HFF-Myc (cell line): ENCODE measurements around the gene PLCXD3.

Experiments
- DNase-seq: peaks from one replicate; pipeline ENCODE4 v3.0.0-alpha.2; 2011; ENCODE audit warnings: low read depth; ENCODE audit errors: extremely low read depth
- H3K4me3 ChIP-seq: replicated peaks from 2 replicates; pipeline ENCODE4 v1.5.1; 2011; ENCODE audit warnings: low read depth, mild to moderate bottlenecking, control low read depth, low read length
- TF ChIP-seq, protein P1 (sequence below): IDR thresholded peaks from 2 replicates; pipeline ENCODE4 v1.5.1; 2012; ENCODE audit warnings: mild to moderate bottlenecking, low read depth, low read length, control low read depth; ENCODE audit errors: missing control alignments

The PLCXD3 gene

GRCh38 chr5:41286165-41286564 lies 224.2 kb downstream of the PLCXD3 start:
- no peak overlapping the region for H3K4me3 ChIP-seq
- no peak for DNase-seq
- TF ChIP-seq, protein P1, sequence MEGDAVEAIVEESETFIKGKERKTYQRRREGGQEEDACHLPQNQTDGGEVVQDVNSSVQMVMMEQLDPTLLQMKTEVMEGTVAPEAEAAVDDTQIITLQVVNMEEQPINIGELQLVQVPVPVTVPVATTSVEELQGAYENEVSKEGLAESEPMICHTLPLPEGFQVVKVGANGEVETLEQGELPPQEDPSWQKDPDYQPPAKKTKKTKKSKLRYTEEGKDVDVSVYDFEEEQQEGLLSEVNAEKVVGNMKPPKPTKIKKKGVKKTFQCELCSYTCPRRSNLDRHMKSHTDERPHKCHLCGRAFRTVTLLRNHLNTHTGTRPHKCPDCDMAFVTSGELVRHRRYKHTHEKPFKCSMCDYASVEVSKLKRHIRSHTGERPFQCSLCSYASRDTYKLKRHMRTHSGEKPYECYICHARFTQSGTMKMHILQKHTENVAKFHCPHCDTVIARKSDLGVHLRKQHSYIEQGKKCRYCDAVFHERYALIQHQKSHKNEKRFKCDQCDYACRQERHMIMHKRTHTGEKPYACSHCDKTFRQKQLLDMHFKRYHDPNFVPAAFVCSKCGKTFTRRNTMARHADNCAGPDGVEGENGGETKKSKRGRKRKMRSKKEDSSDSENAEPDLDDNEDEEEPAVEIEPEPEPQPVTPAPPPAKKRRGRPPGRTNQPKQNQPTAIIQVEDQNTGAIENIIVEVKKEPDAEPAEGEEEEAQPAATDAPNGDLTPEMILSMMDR = no peak

DNA sequence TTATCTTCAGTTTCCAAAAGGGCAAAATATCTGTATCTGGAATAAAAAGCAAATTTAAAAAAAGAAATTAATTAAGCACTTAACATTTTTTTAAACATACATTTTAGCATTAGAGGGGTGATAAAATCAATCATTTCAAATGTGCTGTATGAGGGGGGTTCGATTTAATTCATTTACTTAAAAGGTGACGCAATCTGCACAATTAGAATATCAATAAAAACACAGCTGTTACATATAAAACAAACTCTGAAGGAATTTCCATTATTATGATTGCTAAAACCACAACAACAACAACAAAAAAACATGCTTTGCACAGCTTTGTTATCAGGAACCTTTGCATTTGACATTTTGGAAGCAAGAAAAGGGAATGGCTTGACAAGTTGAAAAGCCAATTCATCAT lies 225.5 kb downstream of the PLCXD3 start:
- TF ChIP-seq, protein P1 = no peak
- no peak overlapping the region for H3K4me3 ChIP-seq
- DNase-seq = no peak

DNA sequence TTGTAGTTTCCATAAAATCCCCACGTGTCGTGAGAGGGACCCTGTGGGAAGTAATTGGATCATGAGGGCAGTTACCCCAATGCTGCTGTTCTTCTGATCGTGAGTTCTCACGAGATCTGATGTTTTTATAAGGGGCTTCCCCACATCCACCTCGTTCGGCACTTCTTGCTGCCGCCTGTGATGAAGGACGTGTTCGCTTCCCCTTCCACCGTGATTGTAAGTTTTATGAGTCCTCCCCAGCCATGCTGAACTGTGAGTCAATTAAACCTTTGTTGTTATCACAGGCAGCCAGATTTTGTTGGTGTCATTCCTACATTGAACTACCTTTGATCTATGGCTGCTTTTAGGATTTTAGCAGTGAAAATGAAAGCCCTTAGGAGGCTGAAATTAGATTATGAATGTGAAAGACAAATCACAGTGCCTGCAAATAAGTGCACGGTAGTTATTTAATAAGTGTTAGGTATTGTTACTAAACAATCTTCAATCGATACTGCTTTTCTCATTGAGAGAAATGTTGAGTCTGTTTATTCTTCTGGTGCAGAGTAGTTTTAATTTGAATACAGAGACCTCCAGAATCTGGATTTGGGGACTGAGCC lies 229.1 kb downstream of the PLCXD3 start:
- DNase-seq = no peak
- TF ChIP-seq, protein P1 = no peak
- H3K4me3 ChIP-seq = no peak overlapping the region

- no peak overlapping the region for H3K4me3 ChIP-seq
- TF ChIP-seq, protein P1 = no peak
- no peak for DNase-seq
These were observed 231.4 kb downstream of the PLCXD3 start for GRCh38 chr5:41279040-41279439.

DNA sequence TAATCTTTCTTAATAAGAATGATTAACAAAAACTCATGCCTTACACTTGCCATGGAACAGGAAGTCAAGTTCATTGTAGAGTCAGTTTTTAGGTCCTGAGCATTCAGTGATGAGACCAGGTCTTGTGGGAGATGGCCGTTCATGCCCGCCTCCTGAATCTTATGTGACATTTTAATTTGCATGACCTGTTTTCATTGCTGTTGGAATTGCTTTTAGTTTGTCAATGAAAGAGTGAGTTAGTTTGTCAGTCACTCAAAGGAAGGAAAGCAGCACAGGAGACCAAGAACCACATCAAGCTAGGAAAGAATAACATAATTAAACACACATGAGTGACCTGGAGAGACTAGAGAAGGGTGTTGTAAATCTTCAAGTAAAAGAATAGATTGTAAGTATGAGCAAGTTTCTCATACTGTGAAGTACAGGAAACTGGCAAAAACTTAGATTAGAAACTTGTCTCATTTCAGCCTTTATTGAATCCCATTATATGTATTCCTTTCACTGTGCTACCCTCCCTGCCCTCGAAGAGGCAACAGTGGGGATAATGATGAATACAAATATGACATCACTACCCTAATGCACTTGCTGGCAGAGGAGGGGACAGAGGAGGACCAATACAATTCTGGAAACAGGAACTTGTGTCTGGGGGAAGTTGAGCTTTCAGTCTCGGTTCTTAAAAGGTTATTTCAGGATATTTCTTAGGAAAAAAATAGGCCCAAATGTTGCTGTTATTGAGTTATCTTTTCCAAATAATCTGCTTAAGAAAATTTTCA lies 232.7 kb downstream of the PLCXD3 start:
- H3K4me3 ChIP-seq = no peak overlapping the region
- DNase-seq = no peak
- TF ChIP-seq, protein P1 = no peak

DNA sequence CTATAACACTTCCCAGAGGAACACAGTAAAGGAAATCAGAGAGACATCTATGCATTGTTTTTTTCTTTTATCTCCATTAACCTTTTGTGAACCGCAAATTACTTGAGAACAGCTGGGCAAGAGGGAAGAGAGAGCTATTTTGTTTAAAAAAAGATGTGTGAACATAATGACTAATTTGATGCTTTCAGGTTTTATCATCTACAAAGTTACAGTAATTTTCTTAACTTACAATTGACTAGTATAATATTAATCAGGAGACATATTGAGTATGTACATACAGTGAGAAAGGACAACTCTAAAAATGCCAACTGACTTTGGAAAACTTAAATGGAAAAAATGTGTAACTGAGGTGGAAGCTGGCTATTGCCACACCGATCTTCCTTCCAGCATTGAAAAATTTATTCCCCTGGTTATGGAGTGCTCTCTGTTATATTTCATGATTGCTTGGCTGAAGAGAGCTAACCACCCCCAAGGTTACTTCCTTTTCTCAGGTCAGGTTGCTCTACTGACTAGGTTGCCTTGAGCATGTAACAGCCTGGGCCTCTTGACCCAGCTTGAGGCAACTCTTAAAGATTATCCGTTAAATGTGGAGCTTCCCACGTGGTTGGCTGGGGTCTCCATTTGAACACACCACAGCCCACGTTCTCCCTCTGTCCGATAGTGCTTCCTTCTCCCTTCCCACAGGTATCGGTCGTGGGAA lies 234.4 kb downstream of the PLCXD3 start:
- no peak for DNase-seq

More for the DNA sequence above, 234.4 kb downstream of the PLCXD3 start:
- H3K4me3 ChIP-seq = no peak overlapping the region
- TF ChIP-seq, protein P1 = no peak
